Measurements from ENCODE around the gene MPC2.
A peak's percentile ranks its signal among the peaks of the same experiment; 100 is the strongest.
"Not testable (repeated sequence)": the region's sequence is repeated elsewhere in the genome, so short reads cannot be mapped to it uniquely, and the experiment has no call there.

MPC2 gene

DNA sequence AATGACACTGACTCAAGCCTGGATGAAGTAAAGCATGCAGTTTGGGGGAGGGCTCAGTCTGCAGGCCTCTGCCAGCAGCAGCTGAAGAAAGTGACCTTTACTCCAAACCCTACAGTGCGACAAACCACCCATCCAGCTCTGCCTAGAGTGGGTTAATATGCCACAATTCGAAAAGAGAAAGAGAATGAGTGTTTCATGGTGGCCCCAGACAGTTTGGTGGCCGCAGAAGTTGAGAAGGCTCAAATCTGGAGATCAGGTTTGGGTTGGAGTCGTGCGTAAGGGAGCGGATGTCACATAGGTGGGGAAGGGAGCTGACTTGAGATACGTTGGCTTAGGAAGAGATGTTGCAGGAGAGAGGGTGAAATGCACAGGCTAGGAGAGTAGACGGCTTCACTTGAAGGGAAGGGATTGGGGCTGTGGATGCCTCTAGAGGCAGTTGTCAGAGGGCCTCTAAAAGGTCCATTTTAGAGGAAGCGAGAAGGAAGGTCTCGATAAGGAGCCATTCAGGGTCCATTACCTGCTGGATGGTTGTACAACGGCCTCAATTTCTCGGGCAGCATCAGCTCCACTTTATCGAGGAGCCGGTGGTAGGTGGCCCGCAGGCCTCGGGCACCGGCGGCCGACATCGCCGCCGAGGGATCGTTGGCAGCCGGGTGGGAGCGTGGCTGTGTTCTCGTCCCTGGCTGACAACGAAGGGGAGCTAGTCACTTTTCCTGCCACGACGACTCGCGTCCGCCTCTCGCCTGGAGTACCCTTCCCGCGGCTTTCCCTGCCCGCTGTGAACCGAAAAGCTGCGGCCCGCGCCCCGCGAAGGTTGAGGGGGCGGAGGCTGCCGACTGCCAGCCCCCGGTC lies 1.4 kb downstream of the MPC2 start:
- peak in 12 of 51 donors; percentile 1 to 75 (median 30) for DNase-seq

DNA sequence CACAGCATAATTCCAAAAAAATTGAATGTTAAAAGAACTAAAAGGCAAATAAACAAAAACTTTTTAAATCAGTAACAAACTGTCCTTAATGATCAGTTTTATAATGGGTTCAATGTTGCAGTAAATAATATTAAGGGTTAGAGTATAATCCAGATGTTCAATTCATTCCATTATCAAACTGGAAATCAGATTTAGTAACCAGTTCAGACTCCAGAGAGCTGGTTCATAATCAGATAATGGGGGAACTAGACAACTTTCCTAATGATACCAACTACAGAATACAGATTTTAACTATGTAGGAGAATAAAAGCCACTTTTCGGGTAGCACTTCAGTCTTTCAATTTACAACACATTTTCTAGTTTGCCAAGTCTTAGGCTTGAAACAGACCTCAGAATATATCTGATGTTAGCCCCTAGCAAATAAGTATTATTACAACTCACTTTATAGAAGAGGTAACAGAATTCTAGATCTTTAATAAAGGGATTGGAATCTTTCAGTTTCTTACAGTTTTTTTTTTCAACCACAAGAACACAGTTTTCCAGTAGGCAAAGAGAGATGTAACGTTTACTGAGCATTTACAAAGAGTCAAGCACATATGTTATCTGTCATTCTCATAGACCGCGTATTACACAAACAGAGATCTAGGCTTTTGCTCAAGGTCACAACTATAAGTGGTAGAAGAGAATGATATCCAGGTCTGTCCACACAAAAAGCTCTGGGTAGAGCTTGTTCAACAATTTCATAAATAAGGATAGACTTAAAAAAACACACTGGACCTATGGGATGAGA lies 2.3 kb downstream of the MPC2 start:
- no peak for DNase-seq

DNA sequence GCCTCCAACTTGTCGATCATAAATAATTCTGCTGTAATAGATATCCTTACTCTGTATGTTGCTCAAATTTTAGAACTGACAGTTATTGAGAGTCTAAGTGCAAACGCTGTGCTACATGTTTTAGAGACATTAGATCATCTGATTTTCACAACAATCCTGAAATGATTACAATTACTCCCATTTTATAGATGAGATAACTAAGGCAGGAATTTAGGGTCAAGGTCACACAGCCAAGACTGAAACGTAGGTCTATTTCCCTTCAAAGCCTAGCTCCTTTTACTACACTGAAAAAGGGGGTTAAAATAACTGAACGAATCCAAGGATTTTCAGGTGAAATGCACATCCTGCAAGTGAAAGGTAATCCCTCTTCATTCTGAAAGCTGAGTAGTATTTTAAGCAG lies 3.1 kb downstream of the MPC2 start:
- DNase-seq, result no peak

DNA sequence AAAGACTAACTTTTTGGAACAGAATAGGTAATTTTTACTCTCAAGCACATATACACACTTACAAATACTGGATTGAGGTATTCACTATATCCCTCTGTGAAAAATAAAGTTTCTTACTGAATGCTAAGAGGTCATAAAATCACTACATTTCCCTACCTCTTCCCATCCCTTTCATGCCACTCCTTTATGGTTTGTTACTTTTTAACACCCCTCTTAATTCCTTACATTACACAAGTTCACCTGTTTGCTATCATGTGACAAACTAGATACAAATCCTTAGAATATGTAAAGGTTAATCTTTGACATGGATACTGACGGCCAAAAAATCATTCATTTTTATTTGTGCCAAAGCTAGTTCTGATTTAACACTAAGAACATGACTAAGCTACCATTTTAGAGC lies 7.1 kb downstream of the MPC2 start:
- no peak for DNase-seq

DNA sequence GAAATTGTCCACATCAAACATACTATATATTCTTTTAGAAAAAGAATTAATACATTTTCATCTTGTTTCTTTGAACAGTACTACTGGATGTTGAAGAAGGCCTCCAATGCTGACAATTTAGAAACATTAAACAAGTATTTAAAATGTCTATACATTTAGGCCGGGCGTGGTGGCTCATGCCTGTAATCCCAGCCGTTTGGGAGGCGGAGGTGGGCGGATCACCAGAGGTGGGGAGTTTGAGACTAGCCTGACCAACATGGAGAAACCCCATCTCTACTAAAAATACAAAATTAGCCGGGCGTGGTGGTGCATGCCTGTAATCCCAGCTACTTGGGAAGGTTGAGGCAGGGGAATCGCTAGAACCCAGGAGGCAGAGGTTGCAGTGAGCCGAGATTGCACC lies 8.0 kb downstream of the MPC2 start:
- not testable (repeated sequence) for DNase-seq

DNA sequence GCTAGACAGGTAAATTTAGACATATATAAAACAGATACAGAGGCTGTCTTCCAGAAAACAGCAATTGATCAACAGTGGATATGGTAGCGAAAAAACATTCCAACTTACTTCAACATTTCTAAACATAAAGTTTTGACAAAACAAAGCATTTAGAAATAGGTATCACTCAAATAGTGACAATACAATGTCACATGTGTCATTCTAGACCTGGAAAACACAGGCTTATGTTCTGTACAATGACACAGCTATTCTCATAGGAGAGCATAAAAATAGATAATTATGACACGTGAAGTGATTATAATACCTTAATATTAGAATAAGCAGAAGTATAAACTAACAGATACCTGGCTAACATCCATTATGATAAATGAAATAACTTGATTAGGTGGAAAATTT lies 8.4 kb downstream of the MPC2 start:
- DNase-seq, result no peak

DNA sequence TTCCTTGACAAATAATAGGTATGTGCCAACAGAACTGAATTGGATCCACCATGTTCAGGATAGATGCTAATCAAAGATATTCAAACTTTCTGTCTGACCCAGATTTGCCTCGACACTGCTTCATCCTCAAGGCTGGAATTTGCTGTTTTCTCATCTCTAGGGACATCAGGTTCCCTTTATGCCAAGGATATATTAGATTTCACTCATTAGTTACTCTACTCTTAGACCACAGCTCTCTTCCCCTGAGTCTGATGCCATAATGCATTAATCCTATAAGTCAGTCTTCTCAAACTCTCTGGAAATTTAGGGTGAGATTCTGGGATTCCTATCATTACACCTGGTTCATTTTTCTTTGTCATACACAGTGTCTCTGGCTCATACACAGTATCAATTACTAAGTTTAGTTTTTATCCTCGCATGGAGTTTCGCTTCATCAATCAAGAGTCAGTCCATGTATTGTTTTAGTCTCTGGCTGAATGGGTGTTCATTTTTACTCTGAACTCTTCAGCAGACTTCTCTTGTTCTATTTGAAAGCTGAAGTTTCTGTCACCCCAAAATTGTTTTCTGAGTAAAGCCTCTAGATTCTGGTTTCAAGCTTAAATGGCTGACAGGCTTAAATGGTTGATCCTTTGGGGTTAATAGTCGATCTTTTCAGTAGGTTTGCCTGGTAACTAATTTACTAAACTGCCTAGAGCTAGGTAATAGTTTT lies 9.7 kb downstream of the MPC2 start:
- DNase-seq, result no peak

DNA sequence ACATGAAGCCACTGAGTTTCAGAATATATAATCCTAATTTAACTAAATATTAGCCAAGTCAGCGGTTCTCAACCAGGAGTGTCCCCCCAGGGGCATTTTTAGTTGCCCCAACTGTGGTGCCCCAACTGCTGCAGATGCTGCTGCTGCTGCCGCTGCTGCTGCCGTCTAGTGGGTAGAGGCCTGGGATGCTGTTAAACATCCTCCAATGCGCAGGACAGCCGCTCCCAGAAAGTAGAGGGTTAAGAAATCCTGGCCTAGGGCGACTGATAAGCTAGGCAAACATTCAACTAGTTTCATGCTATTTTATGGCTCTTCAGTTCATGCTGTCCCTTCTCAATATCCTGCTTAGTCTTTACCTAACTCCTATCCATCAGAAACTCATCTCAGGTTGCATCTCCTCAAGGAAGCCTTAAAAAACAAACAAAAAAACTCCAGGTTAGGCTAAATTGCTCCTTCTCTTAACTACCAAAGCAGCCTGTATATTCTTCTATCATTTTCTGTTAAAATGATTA lies 10.3 kb downstream of the MPC2 start:
- DNase-seq, result no peak

DNA sequence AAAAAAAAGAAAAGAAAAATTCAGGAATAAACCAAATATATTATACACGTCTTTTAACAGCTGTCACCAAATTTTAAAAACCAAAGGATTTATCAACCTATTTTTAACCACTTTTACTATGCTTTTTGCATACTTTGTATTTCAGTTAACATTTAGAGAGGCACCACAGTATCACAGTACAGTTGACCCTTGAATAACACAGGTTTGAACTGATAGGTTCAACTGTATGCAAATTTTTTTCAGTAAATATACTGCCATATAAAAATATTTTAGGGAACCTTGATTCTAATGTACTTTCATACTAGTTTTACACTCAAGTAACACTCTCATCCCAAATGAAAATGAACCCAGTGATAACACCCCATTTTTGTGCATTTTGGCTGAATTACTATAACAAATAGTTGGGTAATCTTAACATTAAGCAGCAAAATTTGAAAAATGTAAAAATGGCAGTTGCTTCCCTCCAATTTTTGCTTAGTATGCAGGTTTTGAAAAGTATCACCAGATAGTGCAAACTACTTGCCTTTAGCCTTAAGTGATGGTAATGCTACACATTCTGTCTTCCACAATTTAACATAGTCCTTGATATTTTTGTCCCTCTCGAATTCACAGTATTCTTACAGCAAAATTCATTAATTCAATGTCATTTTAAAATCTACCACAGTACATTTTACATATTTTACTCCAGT lies 12.2 kb downstream of the MPC2 start:
- DNase-seq, result no peak

DNA sequence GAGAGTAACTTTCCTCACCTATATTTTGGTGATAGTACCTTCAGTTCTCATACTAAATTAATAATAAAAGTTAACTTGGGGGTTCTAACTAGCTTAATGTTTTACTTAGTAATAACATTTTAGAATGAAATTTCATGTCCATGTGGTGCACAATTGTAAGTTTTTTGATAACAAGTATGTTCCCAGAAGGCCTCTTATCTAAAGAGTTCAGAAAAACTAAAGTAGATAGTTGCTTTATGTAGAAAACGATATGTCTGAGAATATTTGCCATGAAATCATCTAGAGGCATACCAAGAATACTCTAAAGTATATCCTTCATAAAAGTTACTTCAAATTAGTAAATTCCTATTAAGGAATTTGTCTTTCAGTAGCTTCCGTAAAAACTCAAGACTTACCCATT lies 12.8 kb downstream of the MPC2 start:
- DNase-seq, result no peak

DNA sequence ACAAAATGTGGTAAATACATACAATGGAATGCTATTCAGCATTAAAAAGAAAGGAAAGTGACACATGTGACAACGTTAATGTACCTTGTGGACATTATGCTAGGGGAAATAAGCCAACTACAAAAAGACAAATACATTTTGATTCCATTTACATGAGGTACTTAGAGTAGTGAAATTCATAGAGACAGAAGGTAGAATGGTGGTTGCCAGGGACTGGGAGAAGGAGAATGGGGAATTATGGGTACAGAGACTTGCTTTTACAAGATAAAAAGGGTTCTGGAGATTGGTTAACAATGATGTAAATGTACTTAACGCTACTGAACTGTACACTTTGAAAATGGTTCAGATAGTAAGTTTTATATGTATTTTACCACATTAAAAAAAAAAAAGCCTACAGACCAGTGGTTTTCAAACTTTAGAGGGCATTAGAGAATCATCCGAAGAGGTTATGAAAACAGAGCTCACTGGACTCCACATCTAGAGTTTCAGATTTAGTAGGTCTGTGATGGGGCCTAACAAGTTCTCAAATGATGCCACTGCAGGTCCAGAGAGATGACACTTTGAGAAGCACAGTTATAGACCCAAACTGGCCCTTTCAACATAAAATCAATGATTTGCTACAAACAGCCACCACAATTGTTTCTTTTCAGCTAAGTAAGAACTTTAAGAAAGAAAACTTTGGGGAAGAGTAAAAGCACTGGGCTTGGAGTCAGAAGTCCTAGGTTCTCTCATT lies 13.4 kb downstream of the MPC2 start:
- no peak for DNase-seq

DNA sequence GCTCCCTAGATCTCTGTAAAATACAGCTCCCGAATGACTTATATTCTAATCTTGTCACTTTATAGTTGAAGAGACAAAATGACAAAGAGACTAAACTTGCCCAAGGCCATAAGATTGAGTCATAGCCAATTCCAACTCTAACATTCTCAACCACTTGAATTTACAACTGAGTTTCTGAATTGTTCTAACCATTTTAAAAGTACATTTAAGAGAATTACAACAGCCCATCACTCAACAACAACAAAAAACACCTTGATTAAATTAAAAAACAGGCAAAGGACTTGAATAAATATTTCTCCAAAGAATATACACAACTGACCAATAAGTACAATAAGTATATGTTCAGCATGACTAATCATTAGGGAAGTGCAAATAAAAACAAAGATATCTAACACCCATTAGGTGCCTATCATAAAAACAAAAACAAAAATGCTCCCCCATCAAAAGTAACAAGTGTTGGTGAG lies 14.2 kb downstream of the MPC2 start:
- no peak for DNase-seq

DNA sequence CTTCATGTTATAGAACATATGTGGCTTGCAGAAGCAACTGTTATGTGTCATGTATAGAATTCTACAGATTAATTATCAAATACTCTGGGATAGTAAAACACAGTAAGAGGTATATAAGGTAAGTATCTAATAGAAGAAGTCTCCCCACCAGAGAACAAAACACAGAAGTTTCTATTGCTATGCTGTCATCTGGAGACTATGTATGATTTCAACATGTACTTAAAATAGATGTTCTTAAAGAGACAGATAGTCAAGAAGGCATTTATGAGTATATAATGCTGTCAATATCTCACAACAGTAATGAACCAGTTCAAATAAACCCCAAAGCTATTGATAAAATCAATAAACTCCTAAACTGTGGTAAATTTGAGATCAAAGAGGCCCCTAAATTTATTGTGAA lies 14.8 kb downstream of the MPC2 start:
- no peak for DNase-seq

DNA sequence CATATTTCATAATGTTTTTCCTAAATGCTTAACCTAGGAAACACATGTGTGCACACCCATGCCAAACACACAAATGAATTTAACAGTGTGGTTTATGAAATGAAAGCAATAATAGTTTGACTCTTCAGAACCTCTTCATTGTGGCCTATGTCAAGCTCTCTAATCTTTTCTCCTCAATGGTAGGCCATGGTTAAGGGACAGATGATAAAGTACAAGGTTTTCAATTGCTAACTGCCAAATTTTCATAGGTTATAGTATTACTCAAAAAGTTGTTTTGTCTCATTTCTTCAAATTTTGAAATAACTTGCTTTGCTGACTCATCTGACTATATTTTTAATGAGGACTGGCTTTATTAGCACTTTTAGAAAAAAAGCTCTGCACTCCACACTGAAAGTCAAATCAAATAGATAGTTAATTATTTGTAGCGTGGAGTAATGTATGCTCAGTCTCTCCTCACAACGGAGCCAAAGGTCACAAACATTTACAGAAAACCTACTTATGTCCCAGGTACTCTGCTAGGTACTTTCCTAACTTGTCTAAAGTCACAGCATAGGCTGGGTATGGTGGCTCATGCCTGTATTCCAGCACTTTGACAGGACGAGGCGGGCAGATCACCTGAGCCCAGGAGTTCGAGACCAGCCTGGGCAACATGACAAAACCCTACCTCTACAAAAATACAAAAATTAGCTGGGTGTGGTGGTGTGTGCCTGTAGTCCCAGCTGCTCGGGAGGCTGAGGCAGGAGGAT lies 19.9 kb downstream of the MPC2 start:
- DNase-seq, result no peak

DNA sequence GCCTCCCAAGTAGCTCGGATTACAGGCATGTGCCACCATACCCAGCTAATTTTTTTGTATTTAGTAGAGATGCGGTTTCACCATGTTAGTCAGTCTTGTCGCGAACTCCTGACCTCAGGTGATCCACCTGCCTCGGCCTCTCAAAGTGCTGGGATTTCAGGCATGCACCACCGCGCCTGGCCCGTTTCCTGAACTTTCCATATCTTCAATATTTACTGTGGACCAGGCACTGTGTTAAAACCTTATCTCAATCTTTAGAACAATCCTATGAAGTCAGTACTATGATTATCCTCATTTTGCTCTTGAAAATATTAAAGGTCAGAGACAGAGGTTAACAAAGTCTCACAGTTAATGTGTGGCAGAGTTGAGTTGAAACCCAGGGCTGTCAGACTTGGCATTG lies 21.3 kb downstream of the MPC2 start:
- no peak for DNase-seq

DNA sequence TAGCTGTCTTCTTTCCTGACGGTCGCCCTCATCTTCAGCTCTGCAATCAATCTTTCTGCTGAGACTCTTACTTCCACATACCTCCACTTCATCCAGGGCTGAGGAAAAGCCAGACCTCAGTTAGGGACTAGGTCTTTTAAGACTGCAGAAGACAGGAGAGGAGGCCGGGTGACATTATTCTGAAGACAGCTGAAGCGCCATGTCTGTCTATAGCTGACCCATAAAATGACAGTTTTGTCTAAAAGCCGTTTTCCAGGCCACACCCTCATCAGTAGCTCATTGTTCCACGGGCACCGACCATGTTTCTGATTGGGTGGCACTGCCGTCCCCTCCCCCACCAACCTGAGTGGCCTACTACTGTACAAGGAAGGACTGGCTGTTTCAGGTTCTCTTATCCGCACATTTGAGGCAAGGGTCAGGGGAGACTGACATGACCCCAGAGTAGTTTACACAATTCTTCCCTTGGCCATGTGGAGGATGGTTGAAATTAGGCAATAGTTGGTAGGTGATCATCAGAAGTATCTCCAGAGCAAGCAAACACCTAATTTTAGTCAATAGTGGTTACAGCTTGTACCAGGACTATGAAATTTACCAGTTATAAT lies 22.9 kb downstream of the MPC2 start, which contains the start of gene ADCY10:
TSS of gene ADCY10 (minus strand) at position 240 of the 602 bp plus-strand sequence. CDS start 8,994 bp downstream, outside the sequence.
- no peak for DNase-seq

DNA sequence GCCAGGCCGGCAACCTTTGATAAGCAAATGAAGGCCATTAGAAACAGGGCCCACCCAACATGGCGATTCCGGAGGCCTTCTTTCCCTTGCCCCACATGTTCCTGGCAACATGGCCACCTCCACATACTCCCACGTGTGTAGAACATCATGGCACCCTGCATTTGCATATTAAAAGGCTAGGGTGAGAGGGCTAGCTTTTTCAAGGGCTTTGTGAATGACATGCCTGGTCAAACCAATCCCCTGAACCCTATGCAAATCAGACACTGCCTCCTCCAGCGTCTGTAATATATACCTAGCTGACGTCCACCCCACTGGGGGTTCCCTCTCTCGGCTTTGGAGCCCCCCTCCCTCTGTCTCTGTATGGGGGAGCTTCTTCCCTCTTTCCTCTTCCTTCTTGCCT lies 24.6 kb downstream of the MPC2 start:
- DNase-seq, result no peak

DNA sequence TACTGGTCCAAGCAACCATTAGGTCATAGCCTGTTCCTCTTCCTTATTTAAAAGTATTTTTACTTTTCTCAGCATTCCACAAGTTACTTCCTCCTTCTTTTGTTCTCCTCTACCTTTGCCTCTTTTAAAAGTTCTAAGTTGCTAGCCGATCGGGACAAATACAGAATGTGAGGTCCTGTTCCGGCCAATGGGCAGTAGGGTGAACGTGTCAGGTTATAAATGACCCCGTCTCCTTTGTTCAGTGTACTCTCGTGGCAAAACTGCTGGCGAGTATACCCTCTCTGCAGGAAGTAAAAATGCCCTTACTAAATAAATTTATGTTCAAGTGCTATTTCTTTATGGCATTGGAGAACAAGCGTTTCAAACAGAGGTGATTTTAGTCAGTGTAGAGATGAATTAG lies 25.5 kb downstream of the MPC2 start:
- DNase-seq, result no peak

DNA sequence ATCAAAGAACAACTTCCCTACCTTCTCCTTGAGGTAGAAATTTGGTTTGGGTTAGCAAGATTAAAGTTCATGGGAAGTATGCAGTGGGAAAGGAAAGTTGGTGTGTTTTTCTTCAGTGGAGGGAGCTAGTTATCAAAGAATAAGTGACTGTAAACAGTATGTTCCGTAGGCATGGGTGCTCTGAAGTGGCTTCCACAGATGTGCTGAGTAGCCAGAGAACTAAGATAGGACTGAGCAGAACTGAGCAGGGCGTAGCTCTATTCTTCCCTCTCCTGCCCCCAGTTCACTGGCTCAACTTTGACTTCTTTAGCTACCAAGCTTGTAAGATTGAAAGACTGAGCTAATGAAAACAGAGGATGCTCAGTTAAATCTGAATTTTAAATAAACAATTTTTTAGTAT lies 26.3 kb downstream of the MPC2 start:
- no peak for DNase-seq
